Panc1 (cell line): ENCODE results near the gene SMTNL2. TPM values are rescaled to one million over a fixed set of nuclear protein-coding genes. Genes with fewer than 3 reads are reported as not detected.

ENCODE experiments used
- ATAC-seq: fragments of 200-7000 bp; cut with Tn5 transposase; 2 replicates; pipeline ENCODE4 v1.9.1; 2020; ENCODE audit warnings: mild to moderate bottlenecking, moderate library complexity
- BruUV-seq: library from RNA; stranded (reverse); fragments of 400-500 nt; replicated peaks from 2 replicates; lab custom pipeline; 2021; lab: Mats Ljungman, UMichigan
- CTCF ChIA-PET: fragments of 300-600 bp; sonication (Branson Sonifier 250); formaldehyde crosslinking; loops from one replicate; lab custom pipeline; 2022; ENCODE audit warnings: antibody characterized with exemption; lab: Charles Lee
- POLR2A ChIA-PET: fragments of 300-600 bp; sonication (Branson Sonifier 250); formaldehyde crosslinking; loops from one replicate; lab custom pipeline; 2022; ENCODE audit warnings: antibody characterized with exemption; lab: Charles Lee
- DNase-seq: peaks from one replicate; pipeline ENCODE4 v3.0.0-alpha.2; 2010; ENCODE audit warnings: low read depth, low spot score
- H3K27ac ChIP-seq: 2 replicates; pipeline ENCODE4 v1.5.1; 2011; ENCODE audit warnings: mild to moderate bottlenecking, low read length, inconsistent platforms
- H3K27me3 ChIP-seq: fragments of 200-500 bp; sonication (Bioruptor generic); 2 replicates; pipeline ENCODE4 v1.6.0; 2014; ENCODE audit warnings: low read length, inconsistent platforms; ENCODE audit not compliant: control insufficient read depth, insufficient read depth
- H3K36me3 ChIP-seq: fragments of 200-500 bp; sonication (Bioruptor generic); 2 replicates; pipeline ENCODE4 v1.5.1; 2014; ENCODE audit warnings: inconsistent platforms, mild to moderate bottlenecking, low read length, moderate library complexity; ENCODE audit not compliant: control insufficient read depth, insufficient read depth
- H3K4me1 ChIP-seq: 2 replicates; pipeline ENCODE4 v1.5.1; 2011; ENCODE audit warnings: inconsistent platforms, mild to moderate bottlenecking, low read length, moderate library complexity; ENCODE audit not compliant: control insufficient read depth, insufficient read depth
- H3K4me3 ChIP-seq, 2 experiments: 2 replicates each; pipeline ENCODE4 v1.5.1; 2011 to 2012; ENCODE audit warnings: low read depth in 2 of 2, low read length in 2 of 2, mild to moderate bottlenecking in 2 of 2, inconsistent platforms in 1 of 2, moderate library complexity in 1 of 2
- H3K9me3 ChIP-seq: fragments of 200-500 bp; sonication (Bioruptor generic); 2 replicates; pipeline ENCODE4 v1.5.1; 2014; ENCODE audit warnings: low read depth, mild to moderate bottlenecking, inconsistent platforms, low read length, moderate library complexity; ENCODE audit not compliant: control insufficient read depth, insufficient read depth
- POLR2AphosphoS5 ChIP-seq: IDR thresholded peaks from 2 replicates; pipeline ENCODE4 v1.6.1; 2012; ENCODE audit warnings: mild to moderate bottlenecking, low read depth, low read length, moderate library complexity
- SIN3A ChIP-seq: IDR thresholded peaks from 2 replicates; pipeline ENCODE4 v1.6.1; 2012; ENCODE audit warnings: low read depth, mild to moderate bottlenecking, low read length, moderate library complexity, borderline replicate concordance; ENCODE audit not compliant: insufficient read depth
- TCF7L2 ChIP-seq: IDR thresholded peaks from 2 replicates; pipeline ENCODE4 v1.6.1; 2011; ENCODE audit warnings: mild to moderate bottlenecking, low read depth, low read length, inconsistent platforms
- in situ Hi-C: cut with HindIII; loops from 2 replicates; pipeline ENCODE4 v1.10.0; 2016; ENCODE audit warnings: low sequenced_read_pairs, low pct_unique_long_range_greater_than_20kb
- intact Hi-C: fragments of 100-400 bp; cut with micrococcal nuclease; formaldehyde crosslinking; loops from one replicate; pipeline ENCODE4 v1.10.0; 2022; ENCODE audit not compliant: unreplicated experiment
- total RNA-seq: library from RNA; stranded (reverse); gene quantifications from one replicate; pipeline ENCODE4 v1.2.1, GENCODE V29; 2021; ENCODE audit not compliant: unreplicated experiment
- TF ChIP-seq, protein P1 (sequence below): fragments of 450-650 bp; IDR thresholded peaks from 2 replicates; pipeline ENCODE4 v1.5.1; 2017; ENCODE audit warnings: mild to moderate bottlenecking
- TF ChIP-seq, protein P2 (sequence below), 2 experiments: IDR thresholded peaks; 2 replicates each; pipeline ENCODE4 v1.6.1; 2011 to 2012; ENCODE audit warnings: low read depth in 2 of 2, control low read depth in 1 of 2, low read length in 1 of 2, mild to moderate bottlenecking in 1 of 2, moderate library complexity in 1 of 2; ENCODE audit not compliant: insufficient read depth in 1 of 2

The SMTNL2 gene
- total RNA-seq, 1 experiment from 2014 or later: not detected

DNA sequence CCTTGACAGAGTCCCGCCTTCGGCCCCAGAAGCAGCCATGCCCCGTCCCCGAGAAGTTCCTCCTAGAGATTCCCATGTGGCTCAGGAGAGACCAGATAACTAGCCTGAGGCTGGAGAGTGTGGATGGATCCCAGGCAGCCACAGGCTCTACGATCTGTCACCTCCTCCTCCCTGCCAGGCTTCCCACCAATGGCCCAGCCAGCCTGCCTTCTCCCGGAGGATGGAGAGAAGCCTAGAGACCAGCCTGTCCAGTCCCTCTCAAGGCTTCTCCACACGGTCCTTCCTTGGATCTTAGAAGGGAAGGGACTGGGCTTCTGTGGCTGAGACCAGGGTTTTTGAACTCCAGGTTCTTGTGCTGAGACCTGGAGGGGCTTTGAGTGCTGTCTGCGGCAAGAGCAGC, 1.6 kb upstream of the SMTNL2 start:
- ChIA-PET CTCF (no interaction called here), POLR2A (no interaction called here)
- H3K9me3 ChIP-seq: no peaks in the 10 kb centered on the region
- H3K36me3 ChIP-seq: no peaks in the 10 kb centered on the region
- H3K27ac ChIP-seq: no peak overlapping the region
- H3K4me3 ChIP-seq: no peak overlapping the region
- in situ Hi-C loops: no loop called here
- TF ChIP-seq SIN3A (no peak), POLR2AphosphoS5 (no peak)
- TF ChIP-seq, protein P1, sequence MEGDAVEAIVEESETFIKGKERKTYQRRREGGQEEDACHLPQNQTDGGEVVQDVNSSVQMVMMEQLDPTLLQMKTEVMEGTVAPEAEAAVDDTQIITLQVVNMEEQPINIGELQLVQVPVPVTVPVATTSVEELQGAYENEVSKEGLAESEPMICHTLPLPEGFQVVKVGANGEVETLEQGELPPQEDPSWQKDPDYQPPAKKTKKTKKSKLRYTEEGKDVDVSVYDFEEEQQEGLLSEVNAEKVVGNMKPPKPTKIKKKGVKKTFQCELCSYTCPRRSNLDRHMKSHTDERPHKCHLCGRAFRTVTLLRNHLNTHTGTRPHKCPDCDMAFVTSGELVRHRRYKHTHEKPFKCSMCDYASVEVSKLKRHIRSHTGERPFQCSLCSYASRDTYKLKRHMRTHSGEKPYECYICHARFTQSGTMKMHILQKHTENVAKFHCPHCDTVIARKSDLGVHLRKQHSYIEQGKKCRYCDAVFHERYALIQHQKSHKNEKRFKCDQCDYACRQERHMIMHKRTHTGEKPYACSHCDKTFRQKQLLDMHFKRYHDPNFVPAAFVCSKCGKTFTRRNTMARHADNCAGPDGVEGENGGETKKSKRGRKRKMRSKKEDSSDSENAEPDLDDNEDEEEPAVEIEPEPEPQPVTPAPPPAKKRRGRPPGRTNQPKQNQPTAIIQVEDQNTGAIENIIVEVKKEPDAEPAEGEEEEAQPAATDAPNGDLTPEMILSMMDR: no peak
- intact Hi-C loops: no loop called here
- BruUV-seq: no TSS peak
- no peak for ATAC-seq
- DNase-seq: no peak
- no peaks in the 10 kb centered on the region for H3K4me1 ChIP-seq
- no peaks in the 10 kb centered on the region; the same call in 1 of the 2 replicates for H3K27me3 ChIP-seq

DNA sequence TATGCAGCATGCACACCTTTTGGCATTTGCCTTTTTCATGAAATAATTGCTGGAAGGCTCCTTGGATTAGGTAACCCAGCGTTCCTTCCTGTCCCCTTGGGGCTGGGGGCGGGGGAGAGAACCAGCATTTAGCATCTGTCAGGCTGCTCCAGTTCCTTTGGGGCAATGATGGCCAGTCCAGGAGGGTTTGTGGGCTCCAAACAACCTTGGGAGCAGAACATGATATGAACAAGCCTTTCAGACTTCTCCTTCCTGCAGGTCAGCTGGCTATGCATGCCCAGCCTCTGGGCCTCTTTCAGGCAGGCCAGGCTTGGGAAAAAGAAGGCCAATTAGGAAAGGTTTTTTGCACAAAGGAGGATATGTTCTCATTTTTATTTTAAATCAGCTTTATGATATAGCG, 1.1 kb upstream of the SMTNL2 start:
- in situ Hi-C loops (no loop called here), intact Hi-C loops (no loop called here)
- no peak for TF ChIP-seq POLR2AphosphoS5
- no peak for TF ChIP-seq SIN3A
- TF ChIP-seq TCF7L2: no peak
- TF ChIP-seq, protein P2, sequence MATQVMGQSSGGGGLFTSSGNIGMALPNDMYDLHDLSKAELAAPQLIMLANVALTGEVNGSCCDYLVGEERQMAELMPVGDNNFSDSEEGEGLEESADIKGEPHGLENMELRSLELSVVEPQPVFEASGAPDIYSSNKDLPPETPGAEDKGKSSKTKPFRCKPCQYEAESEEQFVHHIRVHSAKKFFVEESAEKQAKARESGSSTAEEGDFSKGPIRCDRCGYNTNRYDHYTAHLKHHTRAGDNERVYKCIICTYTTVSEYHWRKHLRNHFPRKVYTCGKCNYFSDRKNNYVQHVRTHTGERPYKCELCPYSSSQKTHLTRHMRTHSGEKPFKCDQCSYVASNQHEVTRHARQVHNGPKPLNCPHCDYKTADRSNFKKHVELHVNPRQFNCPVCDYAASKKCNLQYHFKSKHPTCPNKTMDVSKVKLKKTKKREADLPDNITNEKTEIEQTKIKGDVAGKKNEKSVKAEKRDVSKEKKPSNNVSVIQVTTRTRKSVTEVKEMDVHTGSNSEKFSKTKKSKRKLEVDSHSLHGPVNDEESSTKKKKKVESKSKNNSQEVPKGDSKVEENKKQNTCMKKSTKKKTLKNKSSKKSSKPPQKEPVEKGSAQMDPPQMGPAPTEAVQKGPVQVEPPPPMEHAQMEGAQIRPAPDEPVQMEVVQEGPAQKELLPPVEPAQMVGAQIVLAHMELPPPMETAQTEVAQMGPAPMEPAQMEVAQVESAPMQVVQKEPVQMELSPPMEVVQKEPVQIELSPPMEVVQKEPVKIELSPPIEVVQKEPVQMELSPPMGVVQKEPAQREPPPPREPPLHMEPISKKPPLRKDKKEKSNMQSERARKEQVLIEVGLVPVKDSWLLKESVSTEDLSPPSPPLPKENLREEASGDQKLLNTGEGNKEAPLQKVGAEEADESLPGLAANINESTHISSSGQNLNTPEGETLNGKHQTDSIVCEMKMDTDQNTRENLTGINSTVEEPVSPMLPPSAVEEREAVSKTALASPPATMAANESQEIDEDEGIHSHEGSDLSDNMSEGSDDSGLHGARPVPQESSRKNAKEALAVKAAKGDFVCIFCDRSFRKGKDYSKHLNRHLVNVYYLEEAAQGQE (IDR thresholded peaks at IDR 0.05; ENCODE audit: insufficient read depth in 1 of 2, low read depth in 2 of 2, low read length in 1 of 2): no peak
- TF ChIP-seq, protein P1: no peak
- no peak overlapping the region for H3K27ac ChIP-seq
- DNase-seq (no peak), ATAC-seq (no peak)
- H3K9me3 ChIP-seq: no peaks in the 10 kb centered on the region
- no peaks in the 10 kb centered on the region for H3K36me3 ChIP-seq
- POLR2A ChIA-PET: no interaction called here
- H3K4me3 ChIP-seq: no peak overlapping the region
- H3K4me1 ChIP-seq: no peaks in the 10 kb centered on the region
- BruUV-seq: no TSS peak
- no peaks in the 10 kb centered on the region; the same call in 1 of the 2 replicates for H3K27me3 ChIP-seq
- CTCF ChIA-PET: no interaction called here
